Subcutaneous adipose tissue (tissue), 4 donors: ENCODE results near the gene CAMKK1. TPM values are rescaled to one million over a fixed set of nuclear protein-coding genes. Genes with fewer than 3 reads are reported as not detected.

Experiments used
- CTCF ChIP-seq: fragments of 450-650 bp; IDR thresholded peaks from one replicate; pipeline ENCODE4 v1.5.1; 2016; ENCODE audit warnings: low read depth, mild to moderate bottlenecking, control low read depth, antibody characterized with exemption, moderate library complexity
- total RNA-seq, 4 donors: library from RNA; depleted of rRNA; stranded (reverse); fragments of >200 nt; gene quantifications; one replicate each; pipeline ENCODE4 v1.1.0, GENCODE V29; 2016

Gene CAMKK1
- total RNA-seq, 4 donors from 2014 or later: 3.2 to 6.6 (median 3.8) TPM

- TF ChIP-seq CTCF: no peak
Observed at GRCh38 chr17:3903051-3903825, 10.4 kb upstream of the CAMKK1 start.

GRCh38 chr17:3900646-3901045 is 7.8 kb upstream of the CAMKK1 start:
- no peak for TF ChIP-seq CTCF

- TF ChIP-seq CTCF: no peak
Observed at GRCh38 chr17:3897731-3898130, 4.9 kb upstream of the CAMKK1 start.

GRCh38 chr17:3896968-3897235 is 4.0 kb upstream of the CAMKK1 start:
- no peak for TF ChIP-seq CTCF

- no peak for TF ChIP-seq CTCF
Observed at GRCh38 chr17:3896108-3896967, 3.5 kb upstream of the CAMKK1 start.

- TF ChIP-seq CTCF: no peak
Observed at GRCh38 chr17:3895354-3895753, 2.5 kb upstream of the CAMKK1 start.

GRCh38 chr17:3894911-3895343 is 2.1 kb upstream of the CAMKK1 start:
- TF ChIP-seq CTCF: no peak
